Neutrophil (primary cell): ENCODE results near the gene UPF1.
"Not testable (repeated sequence)": the region's sequence is repeated elsewhere in the genome, so short reads cannot be mapped to it uniquely, and the experiment has no call there.

ENCODE experiments used
- H3K27ac ChIP-seq: fragments of 200-600 bp; sonication (generic); 2 replicates; pipeline ENCODE4 v1.5.1; 2016; ENCODE audit warnings: mild to moderate bottlenecking, moderate library complexity
- H3K27me3 ChIP-seq: fragments of 200-600 bp; sonication (generic); 2 replicates; pipeline ENCODE4 v1.6.0; 2016; ENCODE audit warnings: mild to moderate bottlenecking
- H3K36me3 ChIP-seq: fragments of 200-600 bp; sonication (generic); 2 replicates; pipeline ENCODE4 v1.5.1; 2017
- H3K4me1 ChIP-seq, 2 experiments: fragments of 200-600 bp in 1 of 2; sonication (generic) in 1 of 2; 1 replicate in 1 of 2; 2 replicates in 1 of 2; pipeline versions ENCODE4 v1.5.1 to v1.6.1; 2013 to 2016; ENCODE audit warnings: low read depth in 1 of 2, low read length in 1 of 2, mild to moderate bottlenecking in 1 of 2, moderate library complexity in 1 of 2; ENCODE audit not compliant: control insufficient read depth in 1 of 2, insufficient read depth in 1 of 2
- H3K4me3 ChIP-seq, 2 experiments: fragments of 200-600 bp in 1 of 2; sonication (generic) in 1 of 2; 1 replicate in 1 of 2; 2 replicates in 1 of 2; pipeline ENCODE4 v1.5.1; 2013 to 2016; ENCODE audit warnings: low read depth in 1 of 2, low read length in 1 of 2, mild to moderate bottlenecking in 1 of 2, moderate library complexity in 1 of 2
- H3K9me3 ChIP-seq: fragments of 200-600 bp; sonication (generic); 2 replicates; pipeline ENCODE4 v1.5.1; 2016
- CTCF ChIP-seq: fragments of 200-600 bp; sonication (generic); IDR thresholded peaks from 2 replicates; pipeline ENCODE4 v1.5.1; 2016; ENCODE audit warnings: antibody characterized with exemption

UPF1 gene

GRCh38 chr19:18898081-18898606 lies 66.4 kb downstream of the UPF1 start:
- no peak overlapping the region for H3K4me3 ChIP-seq
- H3K4me1 ChIP-seq = peaks cover 4 to 12% of the 10 kb centered on the region in 2 experiments
- H3K27ac ChIP-seq = no peak overlapping the region
- H3K27me3 ChIP-seq = peaks cover 48% of the 10 kb centered on the region
- no peak for TF ChIP-seq CTCF
- peaks cover 45% of the 10 kb centered on the region for H3K36me3 ChIP-seq
- no peaks in the 10 kb centered on the region for H3K9me3 ChIP-seq

GRCh38 chr19:18898607-18899408 lies 67.0 kb downstream of the UPF1 start:
- H3K36me3 ChIP-seq = peaks cover 52% of the 10 kb centered on the region
- H3K4me3 ChIP-seq = no peak overlapping the region

GRCh38 chr19:18899624-18900560 lies 68.1 kb downstream of the UPF1 start:
- Histone ChIP-seq H3K36me3 (peaks cover 63% of the 10 kb centered on the region), H3K4me3 (no peak overlapping the region), H3K27ac (no peak overlapping the region), H3K27me3 (peaks cover 30% of the 10 kb centered on the region), H3K9me3 (no peaks in the 10 kb centered on the region), H3K4me1 (peaks cover 4 to 12% of the 10 kb centered on the region in 2 experiments)
- no peak for TF ChIP-seq CTCF

More at GRCh38 chr19:18898607-18899408, 67.0 kb downstream of the UPF1 start:
- H3K27ac ChIP-seq = no peak overlapping the region
- H3K4me1 ChIP-seq = peaks cover 4 to 12% of the 10 kb centered on the region in 2 experiments
- no peaks in the 10 kb centered on the region for H3K9me3 ChIP-seq
- peaks cover 41% of the 10 kb centered on the region for H3K27me3 ChIP-seq
- no peak for TF ChIP-seq CTCF

GRCh38 chr19:18900700-18901481 lies 69.1 kb downstream of the UPF1 start:
- Histone ChIP-seq H3K36me3 (peaks cover 73% of the 10 kb centered on the region), H3K9me3 (no peaks in the 10 kb centered on the region), H3K27ac (no peak overlapping the region), H3K27me3 (peaks cover 22% of the 10 kb centered on the region), H3K4me1 (peaks cover 0 to 4% of the 10 kb centered on the region in 2 experiments), H3K4me3 (no peak overlapping the region)
- no peak for TF ChIP-seq CTCF

- Histone ChIP-seq H3K4me3 (no peak overlapping the region), H3K9me3 (no peaks in the 10 kb centered on the region), H3K27me3 (peaks cover 17% of the 10 kb centered on the region), H3K4me1 (peaks cover 0 to under 1% of the 10 kb centered on the region in 2 experiments), H3K36me3 (peaks cover 79% of the 10 kb centered on the region), H3K27ac (no peak overlapping the region)
- TF ChIP-seq CTCF = no peak
Measured at GRCh38 chr19:18901491-18901890, 69.7 kb downstream of the UPF1 start.

GRCh38 chr19:18902519-18902918 lies 70.8 kb downstream of the UPF1 start:
- H3K27me3 ChIP-seq, H3K4me3 ChIP-seq, H3K27ac ChIP-seq, H3K9me3 ChIP-seq, H3K4me1 ChIP-seq: not testable (repeated sequence)
- peaks cover 89% of the 10 kb centered on the region for H3K36me3 ChIP-seq
